K562 (cell line): ENCODE measurements around the gene KIF14. TPM values are rescaled to one million over a fixed set of nuclear protein-coding genes. Genes with fewer than 3 reads are reported as not detected.

Experiments used
- ADNP ChIP-seq: fragments of 200-800 bp; sonication (Bioruptor generic); IDR thresholded peaks from 2 replicates; pipeline ENCODE4 v1.6.1; 2016; ENCODE audit warnings: missing genetic modification characterization, missing compliant biosample characterization
- ARID2 ChIP-seq: fragments of 450-650 bp; IDR thresholded peaks from 2 replicates; pipeline ENCODE4 v1.6.1; 2017; ENCODE audit warnings: antibody characterized with exemption, mild to moderate bottlenecking
- BACH1 ChIP-seq: fragments of 200-800 bp; sonication (Bioruptor generic); IDR thresholded peaks from 2 replicates; pipeline ENCODE4 v1.6.1; 2016; ENCODE audit warnings: missing genetic modification characterization, missing compliant biosample characterization
- CBX3 ChIP-seq, 2 experiments: IDR thresholded peaks; 1 replicate in 1 of 2; 2 replicates in 1 of 2; pipeline ENCODE4 v1.6.1; 2012; ENCODE audit warnings: inconsistent platforms in 2 of 2, low read length in 2 of 2, borderline replicate concordance in 1 of 2, control low read depth in 1 of 2
- EP300 ChIP-seq: IDR thresholded peaks from 2 replicates; pipeline ENCODE4 v1.6.1; 2012; ENCODE audit warnings: low read length, improper control_type of control experiment
- FOSL1 ChIP-seq: fragments of 200-800 bp; sonication (Bioruptor generic); conservative IDR thresholded peaks from 2 replicates; pipeline ENCODE4 v1.6.1; 2016; ENCODE audit warnings: missing genetic modification characterization, missing compliant biosample characterization
- GABPB1 ChIP-seq: sonication (generic); formaldehyde crosslinking; IDR thresholded peaks from 2 replicates; pipeline ENCODE4 v1.8.0; 2022; ENCODE audit warnings: mild to moderate bottlenecking, missing genetic modification reagents
- ILF3 ChIP-seq: fragments of 450-650 bp; IDR thresholded peaks from 2 replicates; pipeline ENCODE4 v1.6.1; 2018; ENCODE audit warnings: antibody characterized with exemption, mild to moderate bottlenecking, moderate library complexity, borderline replicate concordance
- ILK ChIP-seq: fragments of 450-650 bp; IDR thresholded peaks from 2 replicates; pipeline ENCODE4 v1.6.1; 2016; ENCODE audit warnings: missing genetic modification characterization, low read depth, mild to moderate bottlenecking, missing compliant biosample characterization, moderate library complexity, borderline replicate concordance
- KHSRP ChIP-seq: fragments of 450-650 bp; IDR thresholded peaks from 2 replicates; pipeline ENCODE4 v1.6.1; 2017
- MCM3 ChIP-seq: fragments of 450-650 bp; IDR thresholded peaks from 2 replicates; pipeline ENCODE4 v1.6.1; 2016
- MCM5 ChIP-seq: fragments of 450-650 bp; IDR thresholded peaks from 2 replicates; pipeline ENCODE4 v1.6.1; 2016; ENCODE audit warnings: low read depth
- MEF2A ChIP-seq: IDR thresholded peaks from 2 replicates; pipeline ENCODE4 v1.6.1; 2011; ENCODE audit warnings: low read depth, mild to moderate bottlenecking, low read length, moderate library complexity; ENCODE audit not compliant: control insufficient read depth
- MEIS2 ChIP-seq: fragments of 450-650 bp; IDR thresholded peaks from 2 replicates; pipeline ENCODE4 v1.6.1; 2014; ENCODE audit warnings: mild to moderate bottlenecking; ENCODE audit not compliant: partially characterized antibody
- NFE2L1 ChIP-seq: fragments of 450-650 bp; IDR thresholded peaks from 2 replicates; pipeline ENCODE4 v1.6.1; 2016; ENCODE audit warnings: missing genetic modification characterization, low read depth, mild to moderate bottlenecking, missing compliant biosample characterization, moderate library complexity, borderline replicate concordance
- RBM17 ChIP-seq: fragments of 200-400 bp; formaldehyde crosslinking; IDR thresholded peaks from 2 replicates; pipeline ENCODE4 v1.6.1; 2017; ENCODE audit warnings: low read depth, mild to moderate bottlenecking, low read length, borderline replicate concordance
- SMAD1 ChIP-seq: fragments of 150-350 bp; IDR thresholded peaks from 2 replicates; pipeline ENCODE4 v1.6.1; 2014; ENCODE audit warnings: low read length, low read depth; ENCODE audit not compliant: partially characterized antibody
- STAT5A ChIP-seq: IDR thresholded peaks from 2 replicates; pipeline ENCODE4 v1.6.1; 2012; ENCODE audit warnings: low read length, inconsistent platforms, borderline replicate concordance
- XRCC4 ChIP-seq: IDR thresholded peaks from one replicate; pipeline ENCODE4 v1.6.1; 2011; ENCODE audit not compliant: insufficient read depth, insufficient read length; ENCODE audit errors: extremely low read depth
- ZNF143 ChIP-seq: sonication (generic); formaldehyde crosslinking; IDR thresholded peaks from 2 replicates; pipeline ENCODE4 v1.9.0; 2022; ENCODE audit warnings: mild to moderate bottlenecking, missing genetic modification reagents
- ZNF212 ChIP-seq: fragments of 450-650 bp; formaldehyde crosslinking; IDR thresholded peaks from 2 replicates; pipeline ENCODE4 v1.4.0; 2020; ENCODE audit warnings: mild to moderate bottlenecking
- ZNF395 ChIP-seq: fragments of 200-800 bp; sonication (Bioruptor generic); IDR thresholded peaks from 2 replicates; pipeline ENCODE4 v1.6.1; 2017; ENCODE audit warnings: missing genetic modification characterization, missing compliant biosample characterization
- ZSCAN32 ChIP-seq: fragments of 450-650 bp; formaldehyde crosslinking; IDR thresholded peaks from 2 replicates; pipeline ENCODE4 v1.4.0; 2020; ENCODE audit warnings: mild to moderate bottlenecking, moderate library complexity
- polyA plus RNA-seq, 8 experiments: library from polyadenylated mRNA; depleted of rRNA in 4 of 8; stranded (reverse) in 5 of 8; unstranded in 3 of 8; fragments of >200 nt; fragmentation: Nextera tagmentation in 2 of 8; fragmentation: Illumina TruSeq in 1 of 8; extraction: Ambion mirVana in 2 of 8; extraction: Trizol in 1 of 8; gene quantifications; 2 replicates each; pipeline versions ENCODE4 v1.2.1 to v1.2.3, GENCODE V29; 2011 to 2014; ENCODE audit warnings: inconsistent platforms in 1 of 8, missing spikeins in 1 of 8
- total RNA-seq, 7 experiments: library from RNA; depleted of rRNA in 6 of 7; stranded (reverse); fragments of >200 nt in 6 of 7; fragmentation: Illumina TruSeq in 2 of 7; extraction: Trizol in 2 of 7; gene quantifications; 2 replicates each; pipeline versions ENCODE4 v1.2.1 to v1.2.3, GENCODE V29; 2011 to 2021; ENCODE audit warnings: low replicate concordance in 1 of 7
- TF ChIP-seq, protein P1 (sequence below): fragments of 450-650 bp; formaldehyde crosslinking; IDR thresholded peaks from 2 replicates; pipeline ENCODE4 v1.4.0; 2020; ENCODE audit warnings: mild to moderate bottlenecking, moderate library complexity
- TF ChIP-seq, protein P2 (sequence below): fragments of 250-450 bp; sonication (Bioruptor Pico); IDR thresholded peaks from 2 replicates; pipeline ENCODE4 v1.4.0; 2020; ENCODE audit warnings: mild to moderate bottlenecking

The KIF14 gene
- total and polyA plus RNA-seq, 9 of the 15 experiments (the other 6 are each of a cell fraction or from before 2014, with no cell fraction given) = 11.5 to 47.4 (median 29.0) TPM

- TF ChIP-seq MEIS2 = peak; percentile 46
- no peak for TF ChIP-seq XRCC4
- TF ChIP-seq ZNF143 (CRISPR knock-in tag) = no peak
- no peak for TF ChIP-seq FOSL1
- no peak for TF ChIP-seq ZNF212 (CRISPR knock-in tag)
- no peak for TF ChIP-seq KHSRP
- peak; percentile 89; the same call in 1 of the 2 replicates for TF ChIP-seq ZNF395
- TF ChIP-seq MCM3 = no peak
- peak; percentile 91 for TF ChIP-seq GABPB1 (CRISPR knock-in tag)
- no peak; the same call in 1 of the 2 replicates for TF ChIP-seq ILF3
- no peak for TF ChIP-seq NFE2L1 (tag)
- TF ChIP-seq EP300 = peak; percentile 59
- no peak for TF ChIP-seq BACH1
- TF ChIP-seq ADNP = no peak
- TF ChIP-seq STAT5A = 0 out of 2 replicates have a peak, but pooled peaks have one; percentile 10
- TF ChIP-seq MEF2A = 0 out of 2 replicates have a peak, but pooled peaks have one; percentile 18
- TF ChIP-seq ARID2 = no peak; the same call in 1 of the 2 replicates
- no peak for TF ChIP-seq ILK (tag)
- TF ChIP-seq, protein P1, sequence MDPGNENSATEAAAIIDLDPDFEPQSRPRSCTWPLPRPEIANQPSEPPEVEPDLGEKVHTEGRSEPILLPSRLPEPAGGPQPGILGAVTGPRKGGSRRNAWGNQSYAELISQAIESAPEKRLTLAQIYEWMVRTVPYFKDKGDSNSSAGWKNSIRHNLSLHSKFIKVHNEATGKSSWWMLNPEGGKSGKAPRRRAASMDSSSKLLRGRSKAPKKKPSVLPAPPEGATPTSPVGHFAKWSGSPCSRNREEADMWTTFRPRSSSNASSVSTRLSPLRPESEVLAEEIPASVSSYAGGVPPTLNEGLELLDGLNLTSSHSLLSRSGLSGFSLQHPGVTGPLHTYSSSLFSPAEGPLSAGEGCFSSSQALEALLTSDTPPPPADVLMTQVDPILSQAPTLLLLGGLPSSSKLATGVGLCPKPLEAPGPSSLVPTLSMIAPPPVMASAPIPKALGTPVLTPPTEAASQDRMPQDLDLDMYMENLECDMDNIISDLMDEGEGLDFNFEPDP = no peak
- TF ChIP-seq ZSCAN32 (CRISPR knock-in tag) = no peak; the same call in 1 of the 2 replicates
- TF ChIP-seq, protein P2, sequence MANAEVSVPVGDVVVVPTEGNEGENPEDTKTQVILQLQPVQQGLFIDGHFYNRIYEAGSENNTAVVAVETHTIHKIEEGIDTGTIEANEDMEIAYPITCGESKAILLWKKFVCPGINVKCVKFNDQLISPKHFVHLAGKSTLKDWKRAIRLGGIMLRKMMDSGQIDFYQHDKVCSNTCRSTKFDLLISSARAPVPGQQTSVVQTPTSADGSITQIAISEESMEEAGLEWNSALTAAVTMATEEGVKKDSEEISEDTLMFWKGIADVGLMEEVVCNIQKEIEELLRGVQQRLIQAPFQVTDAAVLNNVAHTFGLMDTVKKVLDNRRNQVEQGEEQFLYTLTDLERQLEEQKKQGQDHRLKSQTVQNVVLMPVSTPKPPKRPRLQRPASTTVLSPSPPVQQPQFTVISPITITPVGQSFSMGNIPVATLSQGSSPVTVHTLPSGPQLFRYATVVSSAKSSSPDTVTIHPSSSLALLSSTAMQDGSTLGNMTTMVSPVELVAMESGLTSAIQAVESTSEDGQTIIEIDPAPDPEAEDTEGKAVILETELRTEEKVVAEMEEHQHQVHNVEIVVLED (CRISPR knock-in tag) = peak; percentile 90
- TF ChIP-seq MCM5 = no peak
- no peak for TF ChIP-seq RBM17
- peak; percentile 41 for TF ChIP-seq SMAD1
- peak in 1 of 2 experiments; percentile 24; a peak in 2 of 3 replicates for TF ChIP-seq CBX3 (IDR thresholded peaks at IDR 0.05; ENCODE audit: borderline replicate concordance in 1 of 2, low read length in 2 of 2)
Observed at GRCh38 chr1:200669314-200670241, 49.0 kb upstream of the KIF14 start, which contains the start of gene DDX59 (continued).
